HG03558 (cell line): ENCODE results near the gene RNF150.

Experiments used
- ATAC-seq: cut with Tn5 transposase; IDR thresholded peaks from one replicate; pipeline ENCODE4 v1.9.1; 2021; ENCODE audit warnings: moderate number of reproducible peaks; ENCODE audit not compliant: unreplicated experiment; ENCODE audit errors: extremely low read depth

Gene RNF150

DNA sequence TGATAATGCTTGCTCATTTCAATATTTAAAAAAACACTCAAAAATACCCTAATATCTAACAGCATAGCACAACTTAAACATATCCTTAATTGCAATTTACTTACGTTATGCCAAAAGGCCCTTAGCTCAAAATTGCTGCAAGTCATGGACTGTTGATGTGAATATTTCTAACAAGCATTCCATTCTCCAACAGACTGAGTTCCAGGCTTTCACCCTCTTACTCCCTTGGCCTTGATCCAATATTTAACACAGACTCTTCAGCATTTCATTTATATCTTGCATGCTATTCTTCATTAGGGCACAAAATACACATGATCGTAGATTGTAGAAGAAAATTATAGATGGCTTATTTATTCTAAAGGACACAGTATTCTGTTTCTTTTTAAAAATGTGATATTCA lies 96.5 kb downstream of the RNF150 start:
- no peak for ATAC-seq

DNA sequence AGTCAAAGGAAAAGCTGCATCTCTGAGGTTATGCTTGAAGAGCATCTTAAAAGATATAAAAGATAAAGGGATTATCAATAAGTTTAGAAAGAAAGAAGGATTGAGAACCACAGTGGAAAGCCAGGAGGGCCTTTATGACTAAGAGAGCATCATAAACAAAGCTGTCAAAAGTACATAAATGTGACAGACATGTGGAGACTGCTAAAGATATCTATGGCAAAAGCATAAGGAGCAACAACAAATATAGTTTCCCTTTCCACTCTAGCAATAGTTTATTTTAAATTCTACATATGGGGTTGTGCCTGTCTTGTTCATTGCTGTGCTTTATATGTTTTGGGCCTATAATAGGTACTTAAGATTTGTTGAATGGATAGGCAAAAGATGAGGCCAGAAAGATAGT lies 97.3 kb downstream of the RNF150 start:
- ATAC-seq, result no peak

DNA sequence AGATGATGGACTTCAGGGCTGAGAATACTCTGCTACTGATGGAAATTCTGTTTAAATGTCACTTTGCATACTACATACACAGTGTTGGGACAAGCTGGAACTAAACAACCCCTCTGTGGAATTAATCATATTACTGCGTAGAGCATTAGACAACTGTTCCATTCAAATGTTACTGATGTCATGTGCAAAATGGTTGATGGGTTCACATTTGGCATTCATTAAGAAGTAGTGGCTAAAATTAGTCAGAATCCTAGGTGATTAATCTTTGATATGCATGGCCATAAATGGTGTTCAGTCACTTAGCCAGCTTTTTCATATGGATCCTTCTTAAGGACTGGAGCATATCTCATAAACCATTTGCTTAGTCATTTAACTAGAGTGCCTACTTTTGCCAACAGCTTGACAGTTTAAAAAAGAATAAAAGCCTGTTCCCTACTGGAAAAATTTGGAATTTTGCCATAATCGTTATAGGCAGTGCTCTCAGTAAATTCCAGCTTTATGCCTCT lies 105.2 kb downstream of the RNF150 start:
- ATAC-seq, result no peak

DNA sequence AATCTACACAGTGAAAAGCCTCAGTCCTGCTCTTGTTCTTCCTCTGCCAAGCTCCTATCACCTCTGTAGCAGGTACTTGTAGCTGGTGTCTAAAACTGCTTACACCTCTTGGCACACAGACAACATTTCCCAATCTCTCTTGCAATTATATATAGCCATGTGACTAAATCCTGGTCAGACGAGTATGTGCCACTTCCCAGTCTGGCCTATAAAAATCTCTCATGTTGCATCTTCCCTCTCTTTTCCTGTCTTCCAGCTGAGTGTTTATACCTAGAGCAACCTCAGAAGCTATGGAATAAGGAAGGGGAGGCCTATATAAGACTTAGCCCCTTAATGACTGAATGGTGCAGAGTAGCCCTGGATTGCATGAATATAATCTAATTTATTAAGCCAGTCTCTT lies 105.8 kb downstream of the RNF150 start:
- ATAC-seq, result no peak

DNA sequence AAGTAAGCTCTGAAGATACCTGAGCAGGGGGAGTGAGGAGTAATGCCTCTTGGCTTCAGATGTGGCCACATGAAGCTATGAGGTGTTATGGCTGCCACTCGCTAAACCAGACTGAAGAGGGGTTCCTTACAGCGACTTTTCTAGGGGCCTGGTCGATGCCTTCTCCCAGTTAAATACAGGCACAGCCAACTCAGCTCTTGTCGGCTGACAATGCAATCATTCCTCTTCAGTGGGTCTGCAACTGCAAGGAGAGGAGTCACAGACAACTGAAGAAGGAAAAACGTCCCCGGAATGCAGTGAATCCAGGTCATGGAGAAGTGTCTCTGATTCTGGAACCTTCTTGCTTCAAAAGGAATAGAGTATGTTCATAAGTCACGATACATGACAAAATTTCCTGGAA lies 106.4 kb downstream of the RNF150 start:
- no peak for ATAC-seq

DNA sequence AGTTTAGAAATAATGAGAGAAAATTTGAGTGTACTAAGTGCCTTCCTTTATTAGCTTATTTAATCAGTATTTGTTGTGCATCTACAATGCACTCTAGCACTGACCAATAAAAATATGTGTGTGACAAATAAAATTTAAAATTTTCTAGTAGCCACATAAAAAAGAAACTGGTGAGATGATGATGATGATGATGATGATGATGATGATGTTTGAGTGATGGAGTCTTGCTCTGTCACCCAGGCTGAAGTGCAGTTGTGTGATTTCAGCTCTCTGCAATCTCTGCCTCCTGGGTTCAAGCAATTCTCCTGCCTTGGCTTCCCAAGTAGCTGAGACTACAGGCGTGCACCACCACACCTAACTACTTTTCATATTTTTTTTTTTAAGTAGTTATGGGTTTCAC lies 110.2 kb downstream of the RNF150 start:
- no peak for ATAC-seq

DNA sequence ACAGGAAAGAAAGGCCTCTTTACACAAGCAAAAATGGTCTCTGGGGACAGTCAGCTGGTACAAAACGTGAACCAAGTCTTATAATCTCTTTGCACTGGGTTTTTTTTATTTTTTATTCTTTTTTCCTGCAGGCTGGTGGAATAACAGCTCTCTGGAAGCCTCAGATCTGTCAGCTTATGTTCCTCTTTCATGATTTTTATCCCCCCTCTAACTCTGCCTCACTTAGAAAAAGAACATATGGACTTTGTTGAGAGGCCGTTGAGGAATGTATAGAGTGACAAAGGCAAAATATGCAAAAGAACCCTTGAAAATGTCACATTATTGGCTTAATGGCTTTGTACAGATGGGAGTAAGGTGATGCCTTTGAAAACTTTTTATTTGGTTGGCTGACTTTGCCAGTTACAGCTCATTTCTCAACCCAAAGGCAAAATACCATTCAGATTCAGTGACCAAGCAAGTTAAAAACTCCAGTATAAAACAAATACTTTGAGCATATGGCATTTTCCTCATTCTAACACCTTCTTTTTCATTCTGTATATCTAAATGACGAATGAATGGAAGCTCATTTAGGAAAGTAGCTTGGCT lies 111.1 kb downstream of the RNF150 start:
- no peak for ATAC-seq

DNA sequence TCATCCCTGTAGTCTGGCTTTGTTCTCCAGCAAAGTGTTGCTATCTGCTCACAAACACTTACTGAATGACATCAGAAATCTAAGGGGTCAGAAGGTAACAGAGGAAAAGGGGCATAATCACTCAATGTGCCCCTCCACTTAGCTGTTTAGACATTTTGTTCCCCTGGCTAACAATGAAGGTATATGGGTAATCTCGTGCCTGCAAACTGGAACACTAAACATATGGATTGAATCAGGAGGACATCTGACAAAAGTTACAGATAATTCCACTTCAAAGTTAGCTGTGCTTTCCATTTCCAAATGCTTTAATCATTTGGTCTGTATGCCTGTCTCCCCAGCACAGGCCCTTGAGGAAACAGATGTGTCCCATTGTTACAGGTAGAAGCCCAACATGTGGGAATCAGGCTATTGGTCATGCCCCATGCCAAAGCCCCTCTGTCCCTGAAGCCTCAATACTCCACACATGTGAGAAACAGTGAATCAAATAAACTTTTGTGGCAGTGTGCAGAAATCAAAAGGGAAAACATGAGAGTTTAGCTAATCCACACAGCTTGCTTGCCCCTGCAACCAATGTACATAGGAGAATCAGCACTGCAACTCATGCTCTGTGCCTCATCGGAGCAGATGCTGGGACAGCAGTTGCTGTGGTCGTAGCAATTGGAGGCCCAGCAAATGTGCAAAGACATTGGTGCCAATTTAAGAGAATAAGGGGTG lies 111.7 kb downstream of the RNF150 start:
- no peak for ATAC-seq

DNA sequence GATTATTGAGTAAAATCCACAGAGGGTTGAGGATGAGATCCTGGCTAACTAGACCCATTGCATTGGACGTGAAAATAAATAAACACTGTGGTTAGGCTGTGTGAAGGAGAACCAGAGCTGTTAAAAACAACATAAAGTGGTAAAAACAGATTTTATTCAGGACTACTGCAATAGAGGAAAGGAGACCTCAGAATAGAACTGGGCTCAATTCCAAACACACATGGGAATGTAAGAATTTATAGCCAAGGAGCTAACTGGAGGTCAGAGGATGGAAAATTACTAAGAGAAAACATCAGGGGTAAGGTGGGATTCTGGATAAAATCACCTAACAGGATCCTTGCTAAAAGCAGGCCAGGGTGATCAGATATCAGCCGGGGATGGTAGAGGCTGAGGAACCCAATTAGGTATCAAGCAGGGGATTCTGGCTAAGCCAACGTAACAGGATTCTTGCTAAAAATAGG lies 112.4 kb downstream of the RNF150 start:
- ATAC-seq, result no peak

DNA sequence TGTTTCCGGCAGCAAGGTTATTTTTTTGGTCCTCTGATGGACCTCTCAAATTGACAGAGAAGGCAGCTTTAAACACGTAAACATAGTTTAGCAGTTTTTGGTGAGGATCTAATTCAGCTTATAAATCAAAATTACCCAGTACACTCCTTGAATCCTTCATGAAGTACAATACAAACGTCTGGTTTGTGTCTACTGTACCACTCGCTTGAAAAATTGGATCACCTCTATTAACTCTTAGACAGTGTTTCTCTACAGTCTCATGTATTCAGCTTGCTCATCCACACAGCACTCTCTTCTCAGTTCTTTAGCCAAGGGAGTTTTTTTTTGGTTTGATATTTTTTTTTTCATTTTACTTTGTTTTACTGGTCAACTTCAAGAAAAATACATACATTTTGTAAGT lies 113.5 kb downstream of the RNF150 start:
- ATAC-seq, result no peak

DNA sequence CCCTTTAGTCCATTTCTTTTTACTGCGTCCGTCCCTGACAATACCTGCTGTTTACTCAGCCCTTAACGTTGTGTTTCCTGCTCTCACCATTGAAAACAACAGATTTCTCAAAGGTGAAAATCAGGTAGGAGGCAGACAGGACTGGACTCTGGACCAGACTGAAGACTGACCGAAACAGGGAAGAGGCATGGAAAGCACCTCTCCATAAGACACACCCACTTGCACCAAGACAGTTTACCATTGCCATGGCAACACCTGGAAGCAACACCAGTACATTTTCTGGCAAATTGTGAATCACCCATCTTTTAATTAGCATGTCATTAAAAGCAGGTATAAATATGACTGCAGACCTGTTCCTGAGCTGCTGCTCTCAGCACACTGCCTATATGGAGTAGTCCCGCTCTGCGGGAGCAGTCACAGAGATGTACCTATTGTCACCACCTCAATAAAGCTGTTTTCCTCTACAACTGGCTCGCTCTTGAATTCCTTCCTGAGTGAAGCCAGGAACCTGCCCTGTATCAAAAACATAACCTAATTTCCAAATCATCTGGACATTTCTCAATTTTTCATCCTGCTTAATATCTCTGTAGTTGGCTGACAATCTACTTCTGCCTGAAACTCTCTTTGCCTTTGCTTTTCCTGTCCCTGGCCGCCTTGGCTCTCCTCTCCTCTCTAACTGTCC lies 117.0 kb downstream of the RNF150 start:
- ATAC-seq, result no peak

DNA sequence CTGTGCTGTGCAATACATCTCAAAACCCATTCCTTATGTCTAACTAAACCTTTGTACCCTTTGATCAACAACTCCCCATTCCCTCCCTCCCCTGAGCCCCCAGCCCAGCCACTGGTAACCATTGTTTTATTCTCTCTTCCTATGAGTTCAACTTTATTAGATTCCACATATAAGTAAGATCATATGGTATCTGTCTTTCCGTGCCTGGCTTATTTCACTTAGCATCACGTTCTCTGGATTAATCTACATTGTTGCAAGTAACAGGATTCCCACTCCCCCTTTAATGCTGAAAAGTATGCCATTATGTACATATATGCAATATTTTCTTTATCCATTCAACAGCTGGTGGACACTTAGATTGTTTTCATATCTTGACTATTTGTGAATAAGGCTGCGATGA lies 119.4 kb downstream of the RNF150 start:
- ATAC-seq, result no peak

DNA sequence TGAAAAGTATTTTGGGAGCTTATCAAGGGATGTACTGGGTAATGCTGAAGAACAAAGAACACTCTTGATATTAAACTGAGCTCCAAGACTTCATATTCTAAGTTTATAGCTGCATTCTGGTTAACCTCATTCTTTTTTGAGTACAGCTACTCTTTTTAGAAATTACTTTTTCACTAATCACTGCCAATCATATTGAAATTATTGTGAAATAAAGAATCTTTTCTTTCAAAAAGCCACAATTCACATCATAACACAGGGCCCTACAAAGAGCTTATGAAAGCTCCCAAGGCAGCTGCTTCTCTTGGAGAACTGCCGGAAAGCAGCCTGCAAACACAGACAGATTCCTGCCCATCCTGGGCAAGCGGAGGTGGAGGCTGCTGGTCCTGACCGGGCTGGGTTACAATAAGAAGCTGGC lies 121.4 kb downstream of the RNF150 start:
- no peak for ATAC-seq

DNA sequence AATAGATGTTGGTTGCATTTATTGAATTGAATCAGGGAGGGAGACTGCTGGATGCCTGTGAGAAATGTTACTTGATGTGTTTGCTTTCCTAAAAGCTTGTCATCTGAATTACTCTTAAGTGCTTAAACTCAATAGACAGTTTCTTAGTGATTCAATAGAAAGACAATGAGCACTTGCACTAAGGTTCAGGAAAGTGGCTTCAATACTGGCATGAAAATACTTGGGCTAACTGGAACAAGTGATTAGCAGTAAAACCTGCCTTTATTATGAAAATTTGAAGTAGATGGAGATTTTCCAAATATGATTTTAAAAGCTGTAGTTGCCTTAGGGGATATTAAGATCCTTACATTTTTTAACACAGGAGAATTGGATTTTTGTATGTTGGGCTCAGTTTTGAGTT lies 123.3 kb downstream of the RNF150 start:
- no peak for ATAC-seq

DNA sequence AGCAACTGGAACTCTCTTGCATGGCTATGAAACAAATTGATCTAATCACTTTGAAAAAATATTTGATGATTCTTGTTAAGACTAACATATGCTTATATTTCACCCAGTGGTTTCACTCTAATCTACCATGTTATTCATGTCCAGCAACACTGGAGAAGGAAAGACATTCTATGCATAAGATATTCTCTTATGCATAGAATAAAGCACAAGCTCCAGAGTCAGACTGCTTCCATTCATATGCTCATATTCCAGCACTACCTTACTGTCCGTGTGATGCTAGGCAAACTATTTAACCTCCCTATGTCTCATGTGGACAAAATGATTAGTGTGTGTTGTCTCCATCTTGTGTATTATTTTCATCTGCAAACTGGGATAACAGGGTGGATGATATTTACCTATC lies 124.1 kb downstream of the RNF150 start:
- no peak for ATAC-seq

DNA sequence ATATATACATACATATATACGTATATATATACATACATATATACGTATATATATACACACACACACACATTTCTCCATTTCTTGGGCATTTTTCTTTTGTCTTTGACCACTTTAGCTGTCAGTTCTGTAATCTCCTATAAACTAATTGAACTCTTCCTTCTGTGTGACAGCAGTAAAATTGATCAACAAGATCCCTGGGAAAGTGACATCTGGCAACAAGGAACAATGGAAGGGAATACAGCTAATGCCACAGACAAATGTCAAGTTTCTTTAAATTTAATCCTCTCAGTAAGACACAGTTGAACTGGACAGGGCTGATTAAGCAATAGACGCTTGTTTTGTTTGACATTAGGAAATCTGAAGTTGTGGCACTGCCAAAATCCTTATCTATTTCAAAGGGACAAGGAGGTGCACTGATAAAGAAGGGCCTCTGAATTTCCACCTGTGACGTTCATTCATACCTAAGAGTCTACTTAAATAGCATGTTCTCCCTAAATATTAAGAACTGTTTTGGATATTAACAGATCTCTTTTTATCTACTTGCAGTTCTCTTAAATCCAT lies 126.9 kb downstream of the RNF150 start:
- ATAC-seq, result no peak

DNA sequence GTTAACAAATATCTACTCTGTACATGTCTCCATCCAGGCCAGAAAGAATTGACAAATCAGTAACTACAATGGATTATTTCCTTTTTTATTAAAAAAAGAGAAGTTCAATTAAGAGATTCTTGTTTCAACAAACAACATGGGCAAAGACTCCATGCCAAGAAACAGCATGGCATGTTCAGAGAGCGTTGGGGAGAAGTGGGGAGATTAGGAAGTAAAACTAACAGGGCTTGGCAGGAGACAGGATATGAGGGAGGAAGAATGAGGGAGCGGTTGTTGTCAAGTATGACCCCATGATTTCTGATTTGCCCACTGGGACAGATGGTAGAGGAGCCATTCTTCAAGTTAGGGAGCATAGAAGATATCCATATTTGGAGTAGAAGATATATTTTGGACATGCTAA lies 128.4 kb downstream of the RNF150 start:
- ATAC-seq, result no peak

DNA sequence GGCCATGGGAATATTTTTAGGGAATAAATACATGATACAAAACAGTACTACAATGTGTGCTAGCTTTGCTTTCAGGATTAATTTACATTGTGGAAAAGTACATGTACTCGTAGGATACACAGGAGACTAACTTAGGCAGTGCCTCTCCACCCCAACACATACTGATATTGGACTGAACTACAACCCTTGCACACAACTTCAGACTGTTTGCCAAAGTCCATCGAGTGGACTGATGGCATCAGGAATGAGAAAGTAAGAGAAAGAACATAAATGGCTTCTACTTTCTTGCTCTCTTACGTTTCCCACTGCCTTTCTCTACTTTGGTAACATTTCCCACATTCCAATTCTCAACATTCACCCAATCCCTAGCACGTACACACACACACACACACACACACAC lies 130.1 kb downstream of the RNF150 start:
- ATAC-seq, result no peak

DNA sequence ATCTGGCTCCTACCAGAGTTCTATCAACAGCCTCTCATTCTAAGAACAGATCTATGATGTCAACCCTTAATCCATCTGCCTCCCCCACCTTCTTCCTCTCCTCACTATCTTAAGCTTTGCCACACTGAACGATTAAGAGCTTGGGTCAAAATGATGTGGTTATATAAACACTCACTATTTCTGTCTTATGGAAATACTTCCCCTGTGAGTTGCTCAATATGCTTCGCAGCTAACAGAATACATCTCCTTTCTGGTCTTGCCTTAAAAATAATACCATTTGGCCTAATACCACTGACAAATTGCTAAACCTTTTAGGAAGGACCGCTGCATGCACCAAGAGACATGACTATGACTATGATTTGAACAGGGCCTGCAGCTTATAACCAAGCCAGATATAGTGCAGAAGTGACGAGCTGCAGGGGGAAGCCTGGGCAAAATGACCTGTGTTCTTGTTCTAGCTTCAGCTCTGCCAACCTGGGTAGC lies 130.9 kb downstream of the RNF150 start:
- ATAC-seq, result no peak

DNA sequence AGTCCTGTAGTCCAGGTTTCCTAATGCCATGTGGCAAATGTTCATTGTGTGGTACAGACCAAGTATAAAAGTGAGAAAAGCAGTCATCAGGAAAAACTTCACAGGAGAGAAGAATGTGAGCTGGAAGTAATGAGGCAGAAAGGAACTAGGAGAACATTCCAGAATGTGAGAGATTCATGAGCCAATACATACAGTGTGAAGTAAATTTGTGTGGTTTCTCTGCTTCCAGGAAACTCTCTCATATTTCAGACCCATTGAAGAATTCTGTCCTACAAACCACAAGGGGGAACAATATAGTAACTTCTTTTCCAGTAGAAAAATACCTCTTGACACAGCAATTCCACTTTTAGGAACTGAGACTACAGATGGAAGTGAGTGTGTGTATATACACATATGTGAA lies 136.5 kb downstream of the RNF150 start:
- ATAC-seq, result no peak

DNA sequence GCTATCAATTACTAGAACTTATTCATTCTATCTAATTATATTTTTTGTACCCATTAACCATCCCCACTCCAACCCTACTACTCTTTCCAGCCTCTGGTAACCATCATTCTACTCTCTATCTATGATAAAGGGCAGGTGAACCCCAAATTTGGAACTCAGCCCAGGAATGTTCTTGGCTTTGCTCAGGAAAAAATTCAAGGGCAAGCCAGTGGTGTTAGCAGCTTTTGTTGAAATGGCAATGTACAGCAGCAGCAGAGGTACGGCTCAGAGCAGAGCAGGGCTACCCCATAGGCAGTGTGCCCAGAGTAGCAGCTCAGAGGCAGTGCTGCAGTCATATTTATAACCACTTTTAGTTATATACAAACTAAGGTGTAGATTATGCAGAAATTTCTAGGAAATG lies 138.2 kb downstream of the RNF150 start:
- ATAC-seq, result no peak
